Glutamatergic neuron (in vitro differentiated cells): ENCODE results near the gene TBC1D3I. TPM values are rescaled to one million over a fixed set of nuclear protein-coding genes. Genes with fewer than 3 reads are reported as not detected.
"Not testable (repeated sequence)": the region's sequence is repeated elsewhere in the genome, so short reads cannot be mapped to it uniquely, and the experiment has no call there.

ENCODE experiments used
- DNase-seq: peaks from one replicate; pipeline ENCODE4 v3.0.0; 2022
- H3K27ac Mint-ChIP-seq: one replicate; pipeline ENCODE4 v1.8.0; 2020; ENCODE audit warnings: mild to moderate bottlenecking, mixed read lengths, inconsistent platforms; ENCODE audit not compliant: unreplicated experiment
- H3K27me3 Mint-ChIP-seq: one replicate; pipeline ENCODE4 v1.8.0; 2020; ENCODE audit warnings: mild to moderate bottlenecking, moderate library complexity, mixed read lengths, inconsistent platforms; ENCODE audit not compliant: unreplicated experiment
- H3K36me3 Mint-ChIP-seq: one replicate; pipeline ENCODE4 v1.8.0; 2020; ENCODE audit warnings: mild to moderate bottlenecking, mixed read lengths, inconsistent platforms; ENCODE audit not compliant: unreplicated experiment
- H3K4me1 Mint-ChIP-seq: one replicate; pipeline ENCODE4 v1.8.0; 2020; ENCODE audit warnings: mild to moderate bottlenecking, low read depth, mixed read lengths, inconsistent platforms; ENCODE audit not compliant: unreplicated experiment
- H3K4me3 Mint-ChIP-seq: one replicate; pipeline ENCODE4 v1.8.0; 2020; ENCODE audit warnings: mild to moderate bottlenecking, mixed read lengths, inconsistent platforms; ENCODE audit not compliant: unreplicated experiment
- H3K9me3 Mint-ChIP-seq: one replicate; pipeline ENCODE4 v1.8.0; 2020; ENCODE audit warnings: mild to moderate bottlenecking, moderate library complexity, mixed read lengths, inconsistent platforms; ENCODE audit not compliant: unreplicated experiment
- total RNA-seq: library from RNA; stranded (reverse); fragmentation: NEBNext Ultra II Directional; extraction: Animal tissue kit (Norgen Biotek cat#: 25700); gene quantifications from one replicate; pipeline ENCODE4 v1.2.1, GENCODE V29; 2021; ENCODE audit not compliant: unreplicated experiment
- TF ChIP-seq, protein P1 (sequence below): fragments of 200-600 bp; sonication (generic); IDR thresholded peaks from one replicate; pipeline ENCODE4 v1.5.0; 2021; ENCODE audit not compliant: partially characterized antibody, unreplicated experiment

The TBC1D3I gene
- total RNA-seq, 1 donor from 2014 or later, result 3.0 TPM

DNA sequence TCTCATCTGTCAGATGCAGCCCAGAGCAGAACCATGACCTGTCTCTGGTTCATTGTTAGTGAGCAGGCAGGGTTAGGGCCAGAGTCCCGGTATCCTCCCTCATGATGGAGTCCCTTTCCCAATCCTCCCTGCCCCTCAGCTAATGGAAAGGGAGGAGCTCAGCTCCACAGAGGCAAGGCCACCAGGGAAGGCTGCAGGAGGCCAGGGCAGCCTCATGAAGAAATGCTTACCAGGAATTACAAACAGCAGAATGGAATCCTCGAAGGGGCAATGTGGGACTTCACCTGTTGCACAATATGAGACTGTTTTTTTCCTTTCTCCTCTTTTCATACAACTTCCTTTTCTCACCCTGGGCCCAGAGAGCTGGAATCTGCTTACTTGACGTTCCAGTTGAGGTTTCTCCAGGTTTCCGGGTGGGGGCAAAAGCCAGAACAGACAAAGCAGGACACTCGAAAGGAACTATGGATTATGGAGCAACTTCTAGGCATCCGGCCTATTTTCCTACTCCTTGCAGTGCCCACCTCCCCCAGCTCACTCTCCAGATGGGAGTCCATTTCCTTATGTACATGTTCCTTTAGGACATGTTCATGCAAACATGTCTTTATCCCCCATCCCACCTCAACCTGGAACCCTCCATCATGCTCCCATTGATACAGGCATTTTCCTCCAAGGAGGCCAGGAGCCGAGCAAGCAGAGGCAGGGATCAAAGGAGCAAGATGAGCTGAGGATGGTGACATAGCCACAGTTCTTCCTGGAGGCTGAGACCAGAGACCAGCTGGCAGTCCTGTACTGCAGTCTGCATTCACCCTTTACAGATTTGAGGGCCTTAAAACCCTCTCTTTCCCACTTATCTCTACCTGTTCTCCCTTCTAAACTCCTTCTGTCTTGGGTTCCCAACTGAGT, 48.7 kb downstream of the TBC1D3I start:
- not testable (repeated sequence) for DNase-seq, H3K4me1 Mint-ChIP-seq, H3K27me3 Mint-ChIP-seq, H3K27ac Mint-ChIP-seq, H3K4me3 Mint-ChIP-seq
- H3K9me3 Mint-ChIP-seq, result peaks cover 12% of the 10 kb centered on the region
- H3K36me3 Mint-ChIP-seq, result peaks cover 15% of the 10 kb centered on the region

DNA sequence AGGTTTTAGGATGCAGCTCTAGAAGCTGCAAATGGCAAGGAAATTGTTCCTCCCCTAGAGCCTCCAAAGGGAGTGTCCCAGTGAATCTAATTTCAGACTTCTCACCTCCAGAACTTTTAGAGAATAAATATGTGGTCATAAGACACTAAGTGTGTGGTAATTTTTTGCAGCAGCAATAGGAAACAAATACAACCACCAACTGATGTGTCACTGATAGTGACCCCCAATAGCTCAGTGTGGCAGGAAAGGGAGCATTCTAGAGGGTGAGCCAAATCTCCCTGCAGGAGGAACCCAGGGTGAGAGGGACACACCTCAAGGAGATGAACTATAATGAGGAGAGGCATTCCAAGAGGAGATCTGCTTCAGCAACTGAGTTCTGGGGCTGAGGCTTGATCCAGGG, 49.5 kb downstream of the TBC1D3I start:
- Mint-ChIP-seq H3K9me3 (peaks cover 12% of the 10 kb centered on the region), H3K4me3 (no peak overlapping the region), H3K27me3 (no peaks in the 10 kb centered on the region), H3K4me1 (no peaks in the 10 kb centered on the region), H3K36me3 (peaks cover 15% of the 10 kb centered on the region), H3K27ac (no peak overlapping the region)
- DNase-seq, result no peak
- TF ChIP-seq, protein P1, sequence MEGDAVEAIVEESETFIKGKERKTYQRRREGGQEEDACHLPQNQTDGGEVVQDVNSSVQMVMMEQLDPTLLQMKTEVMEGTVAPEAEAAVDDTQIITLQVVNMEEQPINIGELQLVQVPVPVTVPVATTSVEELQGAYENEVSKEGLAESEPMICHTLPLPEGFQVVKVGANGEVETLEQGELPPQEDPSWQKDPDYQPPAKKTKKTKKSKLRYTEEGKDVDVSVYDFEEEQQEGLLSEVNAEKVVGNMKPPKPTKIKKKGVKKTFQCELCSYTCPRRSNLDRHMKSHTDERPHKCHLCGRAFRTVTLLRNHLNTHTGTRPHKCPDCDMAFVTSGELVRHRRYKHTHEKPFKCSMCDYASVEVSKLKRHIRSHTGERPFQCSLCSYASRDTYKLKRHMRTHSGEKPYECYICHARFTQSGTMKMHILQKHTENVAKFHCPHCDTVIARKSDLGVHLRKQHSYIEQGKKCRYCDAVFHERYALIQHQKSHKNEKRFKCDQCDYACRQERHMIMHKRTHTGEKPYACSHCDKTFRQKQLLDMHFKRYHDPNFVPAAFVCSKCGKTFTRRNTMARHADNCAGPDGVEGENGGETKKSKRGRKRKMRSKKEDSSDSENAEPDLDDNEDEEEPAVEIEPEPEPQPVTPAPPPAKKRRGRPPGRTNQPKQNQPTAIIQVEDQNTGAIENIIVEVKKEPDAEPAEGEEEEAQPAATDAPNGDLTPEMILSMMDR, result no peak

DNA sequence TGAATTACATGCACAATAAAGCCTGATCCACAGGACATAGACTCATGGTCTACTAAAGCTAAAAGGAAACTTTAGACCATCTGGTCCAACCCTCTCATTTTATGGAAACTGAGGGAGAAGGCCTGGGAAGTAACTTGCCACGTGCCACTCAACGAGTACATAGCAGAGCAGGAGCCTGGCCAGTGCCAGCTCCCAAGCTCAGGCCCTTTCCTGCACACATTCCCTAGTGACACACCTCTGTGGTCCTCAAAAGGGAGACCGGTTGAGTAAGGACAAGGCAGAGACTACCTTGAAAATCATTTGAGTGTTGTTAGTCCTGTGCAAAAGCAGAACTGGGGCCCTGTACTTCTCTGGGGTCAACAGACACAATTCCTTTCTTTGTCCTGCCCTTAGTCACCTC, 50.7 kb downstream of the TBC1D3I start:
- Mint-ChIP-seq H3K27ac (no peak overlapping the region), H3K36me3 (peaks cover 9% of the 10 kb centered on the region), H3K4me3 (no peak overlapping the region), H3K27me3 (no peaks in the 10 kb centered on the region), H3K4me1 (no peaks in the 10 kb centered on the region), H3K9me3 (peaks cover 5% of the 10 kb centered on the region)
- DNase-seq, result no peak
- TF ChIP-seq, protein P1, result no peak

DNA sequence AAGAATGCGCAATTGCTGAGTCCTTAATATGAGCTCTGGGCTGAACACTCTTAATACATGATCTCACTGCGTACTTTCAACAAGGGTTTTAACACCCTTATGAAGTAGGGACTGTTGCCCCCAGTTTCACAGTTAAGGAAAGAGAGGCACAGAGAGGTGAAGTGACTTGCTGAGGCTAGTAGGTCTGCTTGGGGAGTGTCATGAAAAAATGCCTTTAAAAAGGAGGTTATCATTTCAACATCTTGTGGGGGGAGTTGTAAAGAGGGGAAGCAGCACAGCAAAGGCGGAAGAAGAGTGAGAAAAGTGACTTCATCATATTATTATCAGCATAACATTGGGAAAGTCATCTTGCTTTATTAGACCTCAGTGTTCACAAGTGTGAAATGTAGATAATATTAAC, 51.4 kb downstream of the TBC1D3I start:
- Mint-ChIP-seq H3K9me3 (peaks cover 2% of the 10 kb centered on the region), H3K36me3 (peaks cover 3% of the 10 kb centered on the region), H3K4me3 (no peak overlapping the region), H3K4me1 (no peaks in the 10 kb centered on the region), H3K27me3 (no peaks in the 10 kb centered on the region), H3K27ac (no peak overlapping the region)
- TF ChIP-seq, protein P1, result no peak
- DNase-seq, result no peak

- H3K9me3 Mint-ChIP-seq, result no peaks in the 10 kb centered on the region
- DNase-seq, result no peak
Observed at GRCh38 chr17:36212272-36212605, 52.1 kb downstream of the TBC1D3I start.

GRCh38 chr17:36211484-36212271, 52.7 kb downstream of the TBC1D3I start:
- H3K4me1 Mint-ChIP-seq, H3K27ac Mint-ChIP-seq, H3K36me3 Mint-ChIP-seq, DNase-seq, H3K9me3 Mint-ChIP-seq, H3K27me3 Mint-ChIP-seq, H3K4me3 Mint-ChIP-seq: not testable (repeated sequence)

More at GRCh38 chr17:36212272-36212605, 52.1 kb downstream of the TBC1D3I start:
- Mint-ChIP-seq H3K4me1 (peaks cover 3% of the 10 kb centered on the region), H3K27me3 (no peaks in the 10 kb centered on the region), H3K4me3 (no peak overlapping the region), H3K27ac (no peak overlapping the region), H3K36me3 (no peaks in the 10 kb centered on the region)
- TF ChIP-seq, protein P1, result no peak

- H3K4me3 Mint-ChIP-seq, H3K4me1 Mint-ChIP-seq, H3K27me3 Mint-ChIP-seq, H3K36me3 Mint-ChIP-seq, H3K9me3 Mint-ChIP-seq, H3K27ac Mint-ChIP-seq, DNase-seq: not testable (repeated sequence)
Observed at GRCh38 chr17:36210439-36211211, 53.7 kb downstream of the TBC1D3I start, which contains the start of gene CCL4L2. CCL4L2 (plus strand) TSS chr17:36211063.
